HG03045 (cell line): ENCODE measurements around the gene VLDLR.

ENCODE experiments used
- ATAC-seq: cut with Tn5 transposase; IDR thresholded peaks from one replicate; pipeline ENCODE4 v1.9.1; 2021; ENCODE audit warnings: mild to moderate bottlenecking, moderate library complexity; ENCODE audit not compliant: unreplicated experiment

The VLDLR gene

GRCh38 chr9:2662496-2662895 lies 40.9 kb downstream of the VLDLR start:
- ATAC-seq: no peak

GRCh38 chr9:2663461-2664173 lies 42.0 kb downstream of the VLDLR start:
- ATAC-seq: no peak

GRCh38 chr9:2664174-2665065 lies 42.8 kb downstream of the VLDLR start:
- ATAC-seq: no peak

- no peak for ATAC-seq
Measured at GRCh38 chr9:2666569-2666968, 45.0 kb downstream of the VLDLR start.

- ATAC-seq: no peak
Measured at GRCh38 chr9:2673161-2673560, 51.6 kb downstream of the VLDLR start.

GRCh38 chr9:2674141-2674824 lies 52.7 kb downstream of the VLDLR start:
- no peak for ATAC-seq

- no peak for ATAC-seq
Measured at GRCh38 chr9:2675834-2676233, 54.2 kb downstream of the VLDLR start.

GRCh38 chr9:2676466-2676865 lies 54.9 kb downstream of the VLDLR start:
- ATAC-seq: no peak

- no peak for ATAC-seq
Measured at GRCh38 chr9:2677915-2678889, 56.6 kb downstream of the VLDLR start.

GRCh38 chr9:2679011-2679410 lies 57.4 kb downstream of the VLDLR start:
- no peak for ATAC-seq

GRCh38 chr9:2681981-2682380 lies 60.4 kb downstream of the VLDLR start:
- ATAC-seq: no peak

GRCh38 chr9:2686911-2687310 lies 65.3 kb downstream of the VLDLR start:
- ATAC-seq: no peak

GRCh38 chr9:2688636-2689035 lies 67.0 kb downstream of the VLDLR start:
- ATAC-seq: no peak

- ATAC-seq: no peak
Measured at GRCh38 chr9:2691212-2691611, 69.6 kb downstream of the VLDLR start.

- no peak for ATAC-seq
Measured at GRCh38 chr9:2691626-2692025, 70.0 kb downstream of the VLDLR start.

GRCh38 chr9:2693056-2693455 lies 71.5 kb downstream of the VLDLR start:
- no peak for ATAC-seq

GRCh38 chr9:2697492-2697891 lies 75.9 kb downstream of the VLDLR start:
- no peak for ATAC-seq

GRCh38 chr9:2700398-2700797 lies 78.8 kb downstream of the VLDLR start:
- ATAC-seq: no peak

- ATAC-seq: no peak
Measured at GRCh38 chr9:2700909-2701550, 79.4 kb downstream of the VLDLR start.

- ATAC-seq: no peak
Measured at GRCh38 chr9:2704504-2704903, 82.9 kb downstream of the VLDLR start.
